ENCODE measurements around the gene MAML3.

Gene MAML3

GRCh38 chr4:140127422-140127821, 26.6 kb downstream of the MAML3 start:
- TF ChIP-seq, protein P1, sequence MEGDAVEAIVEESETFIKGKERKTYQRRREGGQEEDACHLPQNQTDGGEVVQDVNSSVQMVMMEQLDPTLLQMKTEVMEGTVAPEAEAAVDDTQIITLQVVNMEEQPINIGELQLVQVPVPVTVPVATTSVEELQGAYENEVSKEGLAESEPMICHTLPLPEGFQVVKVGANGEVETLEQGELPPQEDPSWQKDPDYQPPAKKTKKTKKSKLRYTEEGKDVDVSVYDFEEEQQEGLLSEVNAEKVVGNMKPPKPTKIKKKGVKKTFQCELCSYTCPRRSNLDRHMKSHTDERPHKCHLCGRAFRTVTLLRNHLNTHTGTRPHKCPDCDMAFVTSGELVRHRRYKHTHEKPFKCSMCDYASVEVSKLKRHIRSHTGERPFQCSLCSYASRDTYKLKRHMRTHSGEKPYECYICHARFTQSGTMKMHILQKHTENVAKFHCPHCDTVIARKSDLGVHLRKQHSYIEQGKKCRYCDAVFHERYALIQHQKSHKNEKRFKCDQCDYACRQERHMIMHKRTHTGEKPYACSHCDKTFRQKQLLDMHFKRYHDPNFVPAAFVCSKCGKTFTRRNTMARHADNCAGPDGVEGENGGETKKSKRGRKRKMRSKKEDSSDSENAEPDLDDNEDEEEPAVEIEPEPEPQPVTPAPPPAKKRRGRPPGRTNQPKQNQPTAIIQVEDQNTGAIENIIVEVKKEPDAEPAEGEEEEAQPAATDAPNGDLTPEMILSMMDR (IDR thresholded peaks at IDR 0.05; ENCODE audit: low read depth, low read length) = no peak
- DNase-seq = no peak
- no peaks in the 10 kb centered on the region for H3K9me3 ChIP-seq
- no peaks in the 10 kb centered on the region; the same call in none of the 2 replicates for H3K36me3 ChIP-seq
- H3K4me3 ChIP-seq (ENCODE audit: low read depth, low read length) = no peak overlapping the region
- no peaks in the 10 kb centered on the region for H3K27me3 ChIP-seq
- H3K4me1 ChIP-seq = no peaks in the 10 kb centered on the region; the same call in 1 of the 2 replicates

DNA sequence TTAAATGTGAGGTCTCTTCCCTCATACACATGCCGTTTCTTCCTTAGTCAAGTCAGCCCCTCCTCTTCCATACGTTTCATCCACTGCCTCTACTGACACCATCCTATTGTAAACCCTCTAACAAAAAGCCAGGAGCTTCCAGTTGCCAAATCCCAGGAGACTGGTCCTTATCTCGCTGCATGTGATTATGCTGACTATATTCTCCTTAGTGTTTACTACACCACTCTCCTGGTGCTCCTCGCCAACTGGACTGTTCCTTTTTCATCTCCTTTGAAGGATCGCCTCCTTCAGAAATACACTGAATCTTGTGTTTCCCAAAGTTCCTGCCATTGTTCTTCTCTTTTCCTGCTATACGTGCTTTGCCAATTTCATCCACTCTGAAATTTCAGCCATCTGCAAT, 27.7 kb downstream of the MAML3 start:
- H3K4me3 ChIP-seq (ENCODE audit: low read depth, low read length) = no peak overlapping the region
- peak; percentile 33 for DNase-seq
- H3K9me3 ChIP-seq = no peaks in the 10 kb centered on the region
- no peaks in the 10 kb centered on the region for H3K27me3 ChIP-seq
- H3K4me1 ChIP-seq = no peaks in the 10 kb centered on the region; the same call in 1 of the 2 replicates
- H3K36me3 ChIP-seq = no peaks in the 10 kb centered on the region; the same call in none of the 2 replicates
- TF ChIP-seq, protein P1 (IDR thresholded peaks at IDR 0.05; ENCODE audit: low read depth, low read length) = no peak

DNA sequence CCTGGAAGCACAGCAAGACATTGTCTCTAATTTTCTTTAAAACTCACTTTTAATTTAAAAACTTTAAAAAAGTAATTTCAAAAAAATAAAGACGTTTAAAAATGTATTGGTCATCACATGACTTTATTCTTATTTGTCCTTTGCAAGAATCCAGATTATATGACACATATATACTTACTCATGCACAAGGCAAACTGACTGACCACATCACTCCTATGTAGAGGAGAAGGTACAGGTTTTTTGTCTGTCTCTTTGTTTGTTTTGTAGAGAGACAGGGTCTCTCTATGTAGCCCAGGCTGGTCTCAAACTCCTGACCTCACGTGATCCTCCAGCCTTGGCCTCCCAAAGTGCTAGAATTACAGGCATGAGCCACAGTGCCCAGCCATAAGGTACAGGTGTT, 28.6 kb downstream of the MAML3 start:
- H3K36me3 ChIP-seq = no peaks in the 10 kb centered on the region; the same call in none of the 2 replicates
- H3K27me3 ChIP-seq = no peaks in the 10 kb centered on the region
- DNase-seq = no peak
- TF ChIP-seq, protein P1 (IDR thresholded peaks at IDR 0.05; ENCODE audit: low read depth, low read length) = no peak
- H3K9me3 ChIP-seq = no peaks in the 10 kb centered on the region
- no peaks in the 10 kb centered on the region; the same call in 1 of the 2 replicates for H3K4me1 ChIP-seq
- H3K4me3 ChIP-seq (ENCODE audit: low read depth, low read length) = no peak overlapping the region

- Histone ChIP-seq H3K4me1 (no peaks in the 10 kb centered on the region; the same call in 1 of the 2 replicates), H3K4me3 (ENCODE audit: low read depth, low read length) (no peak overlapping the region), H3K36me3 (no peaks in the 10 kb centered on the region; the same call in none of the 2 replicates), H3K9me3 (no peaks in the 10 kb centered on the region), H3K27me3 (no peaks in the 10 kb centered on the region)
- no peak for DNase-seq
- TF ChIP-seq, protein P1 (IDR thresholded peaks at IDR 0.05; ENCODE audit: low read depth, low read length) = no peak
Observed at GRCh38 chr4:140123666-140124377, 30.2 kb downstream of the MAML3 start.

DNA sequence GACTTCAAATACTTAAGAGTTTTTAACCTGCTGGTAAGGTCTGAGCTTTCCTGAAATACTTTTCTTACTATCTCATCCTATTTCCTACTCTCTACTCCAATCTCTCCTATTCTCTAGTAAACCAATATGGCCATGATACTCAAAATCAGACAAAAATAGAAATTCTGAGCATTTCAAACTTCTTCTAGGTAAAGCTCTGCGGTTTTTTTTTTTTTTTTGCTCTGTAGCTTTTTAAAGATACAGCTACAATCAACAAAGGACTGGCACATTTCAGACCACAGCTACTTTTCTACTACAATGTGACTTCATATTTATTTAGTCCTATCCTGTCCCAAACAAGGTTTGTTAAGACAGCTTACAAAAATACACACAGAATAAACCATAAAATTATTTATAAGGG, 31.1 kb downstream of the MAML3 start:
- H3K9me3 ChIP-seq = no peaks in the 10 kb centered on the region
- no peak for DNase-seq
- H3K36me3 ChIP-seq = no peaks in the 10 kb centered on the region; the same call in 1 of the 2 replicates
- H3K4me3 ChIP-seq (ENCODE audit: low read depth, low read length) = no peak overlapping the region
- no peaks in the 10 kb centered on the region for H3K27me3 ChIP-seq
- TF ChIP-seq, protein P1 (IDR thresholded peaks at IDR 0.05; ENCODE audit: low read depth, low read length) = no peak
- H3K4me1 ChIP-seq = no peaks in the 10 kb centered on the region; the same call in 1 of the 2 replicates

- TF ChIP-seq, protein P1 (IDR thresholded peaks at IDR 0.05; ENCODE audit: low read depth, low read length) = no peak
- H3K9me3 ChIP-seq = no peaks in the 10 kb centered on the region
Observed at GRCh38 chr4:140121646-140122045, 32.3 kb downstream of the MAML3 start.

More at GRCh38 chr4:140121646-140122045, 32.3 kb downstream of the MAML3 start:
- H3K4me3 ChIP-seq (ENCODE audit: low read depth, low read length) = no peak overlapping the region
- no peaks in the 10 kb centered on the region for H3K27me3 ChIP-seq
- no peaks in the 10 kb centered on the region; the same call in 1 of the 2 replicates for H3K36me3 ChIP-seq
- peaks cover 7% of the 10 kb centered on the region for H3K4me1 ChIP-seq
- no peak for DNase-seq

Measured in BE2C (cell line).